GM12865 (cell line): Measurements from ENCODE around the gene RPL37.
"Not testable (repeated sequence)": the region's sequence is repeated elsewhere in the genome, so short reads cannot be mapped to it uniquely, and the experiment has no call there.

ENCODE experiments used
- DNase-seq: peaks from one replicate; pipeline ENCODE4 v3.0.0; 2010; ENCODE audit warnings: low read depth
- H3K4me3 ChIP-seq: 2 replicates; pipeline ENCODE4 v1.5.1; 2011; ENCODE audit warnings: mild to moderate bottlenecking, low read depth, low read length, control low read depth
- CTCF ChIP-seq: IDR thresholded peaks from 2 replicates; pipeline ENCODE4 v1.5.1; 2011; ENCODE audit warnings: low read length, control low read depth, low read depth, inconsistent platforms; ENCODE audit not compliant: insufficient read depth; ENCODE audit errors: missing control alignments

Gene RPL37

DNA sequence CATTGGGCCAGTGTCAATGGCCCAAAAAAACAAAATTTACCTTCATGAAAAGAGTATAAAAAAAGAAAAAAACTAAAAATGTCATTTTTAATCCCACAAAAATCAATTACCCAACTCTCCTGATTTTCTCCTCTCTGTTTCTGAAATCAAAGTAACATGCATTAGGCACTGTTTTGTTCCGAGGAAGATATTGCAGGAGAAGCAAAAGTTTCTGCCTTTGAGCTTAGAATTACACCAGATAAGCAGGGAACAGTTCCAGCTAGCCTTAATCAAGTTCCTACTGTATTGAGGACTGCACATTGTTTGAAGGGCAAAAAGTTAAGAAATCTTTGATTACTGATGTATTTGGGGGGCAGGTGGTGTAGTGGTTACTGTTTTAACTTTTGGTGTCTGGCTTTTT, 35.8 kb downstream of the RPL37 start:
- DNase-seq = no peak
- no peak overlapping the region for H3K4me3 ChIP-seq
- TF ChIP-seq CTCF = no peak

GRCh38 chr5:40798801-40799210, 36.2 kb downstream of the RPL37 start:
- peak overlapping the region; percentile 80 for H3K4me3 ChIP-seq
- peak; percentile 48 for DNase-seq
- no peak for TF ChIP-seq CTCF

DNA sequence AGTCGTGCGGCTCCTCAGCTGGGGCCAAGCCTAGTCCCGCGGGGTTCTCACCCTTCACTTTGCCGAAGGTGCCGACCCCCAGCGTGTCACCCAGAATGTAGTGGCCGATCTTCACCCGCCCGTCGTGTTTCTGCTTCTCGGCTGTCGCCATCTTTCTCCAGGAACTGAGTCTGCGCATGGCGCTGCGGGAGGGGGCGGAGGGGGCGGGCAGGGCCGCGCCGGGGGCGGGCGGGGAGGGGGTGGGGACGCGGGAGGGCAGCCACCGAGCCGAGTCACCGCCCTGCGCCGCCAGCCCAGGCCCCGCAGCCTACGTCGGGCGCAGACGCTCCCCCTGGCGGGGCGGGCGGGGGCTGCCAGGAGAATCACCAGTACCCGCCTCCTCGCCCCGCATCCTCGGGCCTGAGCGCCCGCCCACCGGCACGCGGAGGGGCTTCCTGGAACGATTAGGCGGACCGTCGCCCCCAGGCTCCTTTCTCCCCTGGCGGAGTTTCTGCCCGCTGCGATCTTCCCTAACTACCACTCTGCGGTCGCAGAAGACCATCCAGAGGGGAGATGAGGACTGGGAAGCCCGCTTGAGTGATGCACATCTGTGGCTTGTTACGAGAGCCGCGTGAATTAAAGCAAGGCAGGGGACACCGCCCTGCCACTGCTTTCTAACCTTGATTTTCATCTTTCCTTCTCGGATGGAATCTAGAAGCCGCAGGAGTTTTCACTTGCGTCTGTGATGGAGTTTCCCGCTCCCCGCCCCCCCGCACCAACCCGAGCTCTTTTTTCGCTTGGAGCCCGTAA, 36.8 kb downstream of the RPL37 start, which contains the start of gene PRKAA1:
TSS of gene PRKAA1 (minus strand) at position 363 of the 789 bp plus-strand sequence. CDS start at position 178, 185 bp downstream.
- DNase-seq = peak; percentile 93
- peak within 1 kb of the TSS; percentile 80 for H3K4me3 ChIP-seq
- TF ChIP-seq CTCF = peak; percentile 71

DNA sequence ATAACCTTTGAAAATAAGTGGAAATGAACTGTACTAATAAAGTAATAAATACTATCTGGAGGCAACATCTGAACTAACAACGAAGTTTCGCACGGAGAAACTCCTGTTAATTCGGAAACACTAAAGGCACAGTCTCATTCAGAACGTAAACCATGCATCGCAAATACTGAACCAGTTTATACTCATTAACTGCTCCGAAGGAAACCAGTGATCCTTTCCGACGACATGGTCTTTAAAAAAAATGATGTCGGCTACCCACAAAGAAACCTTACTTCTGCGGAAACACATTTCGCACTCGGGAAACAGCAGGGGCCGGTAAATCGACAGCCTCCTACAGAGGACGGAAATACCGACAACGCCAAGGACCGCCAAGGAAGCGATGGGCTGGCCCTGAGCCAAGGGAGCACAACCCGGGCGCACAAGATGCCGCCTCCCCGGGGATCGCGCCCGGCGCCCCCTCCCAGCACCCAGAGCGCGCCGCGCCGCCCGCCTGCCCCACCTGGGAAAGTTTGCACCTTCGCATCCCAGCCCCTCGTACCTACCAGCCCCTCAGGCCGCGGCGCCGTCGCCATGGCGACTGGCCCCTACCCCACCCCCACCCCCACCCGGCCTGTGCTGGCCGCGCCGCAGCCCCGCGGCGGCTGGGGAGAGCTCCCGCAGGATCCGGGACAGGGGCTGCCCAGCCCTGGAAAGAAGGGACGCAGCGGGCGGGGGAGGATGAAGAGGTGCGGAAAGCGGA, 37.6 kb downstream of the RPL37 start:
- peak; percentile 84 for DNase-seq
- peak overlapping the region; percentile 63 for H3K4me3 ChIP-seq
- TF ChIP-seq CTCF = no peak

GRCh38 chr5:40796487-40796889, 38.5 kb downstream of the RPL37 start:
- no peak for DNase-seq
- H3K4me3 ChIP-seq = peak overlapping the region; percentile 63
- TF ChIP-seq CTCF = no peak

GRCh38 chr5:40794877-40795276, 40.1 kb downstream of the RPL37 start:
- not testable (repeated sequence) for DNase-seq, H3K4me3 ChIP-seq

GRCh38 chr5:40794340-40794739, 40.7 kb downstream of the RPL37 start:
- not testable (repeated sequence) for DNase-seq, H3K4me3 ChIP-seq

- DNase-seq, H3K4me3 ChIP-seq: not testable (repeated sequence)
These were observed 42.3 kb downstream of the RPL37 start for GRCh38 chr5:40792691-40793090.
